Activated effector memory CD4-positive, alpha-beta T cell treated with anti-CD3 and anti-CD28 coated beads, Interleukin-2, amount 50 U/mL, for 16 hours (primary cell): Measurements from ENCODE around the gene SCCPDH.
A peak's percentile ranks its signal among the peaks of the same experiment; 100 is the strongest.

Experiments
- DNase-seq: peaks from one replicate; pipeline ENCODE4 v3.0.0-alpha.2; 2020

SCCPDH gene

DNA sequence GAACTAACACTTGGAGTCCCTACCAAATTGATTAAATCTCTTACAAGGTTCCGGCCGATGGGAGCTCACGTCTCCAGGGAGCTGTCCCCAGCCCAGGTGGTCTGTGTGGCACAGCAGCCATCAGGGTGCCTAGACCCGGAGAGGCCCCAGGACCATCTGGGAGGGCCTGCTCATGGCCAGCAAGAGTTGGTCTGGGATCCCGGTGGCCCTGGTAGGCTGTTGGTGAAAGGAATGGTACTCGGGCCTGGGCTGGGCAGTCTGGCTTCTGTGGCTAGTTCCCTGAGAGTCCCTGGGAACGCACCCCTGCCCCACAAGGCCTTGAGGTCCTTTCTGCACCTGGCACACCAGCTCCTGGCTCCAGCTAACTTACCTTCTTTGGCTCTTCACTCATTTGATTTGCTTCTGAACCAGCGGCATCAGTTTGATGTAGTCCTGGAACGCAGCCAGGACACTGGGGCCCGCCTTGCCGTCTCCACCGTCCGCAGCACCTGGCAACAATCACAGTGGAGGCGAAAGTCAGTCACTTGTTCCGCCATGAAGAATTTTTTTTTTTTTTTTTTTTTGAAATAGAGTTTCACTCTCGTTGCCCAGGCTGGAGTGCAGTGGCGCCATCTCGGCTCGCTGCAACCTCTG, 62.5 kb downstream of the SCCPDH start:
- peak; percentile 47 for DNase-seq

DNA sequence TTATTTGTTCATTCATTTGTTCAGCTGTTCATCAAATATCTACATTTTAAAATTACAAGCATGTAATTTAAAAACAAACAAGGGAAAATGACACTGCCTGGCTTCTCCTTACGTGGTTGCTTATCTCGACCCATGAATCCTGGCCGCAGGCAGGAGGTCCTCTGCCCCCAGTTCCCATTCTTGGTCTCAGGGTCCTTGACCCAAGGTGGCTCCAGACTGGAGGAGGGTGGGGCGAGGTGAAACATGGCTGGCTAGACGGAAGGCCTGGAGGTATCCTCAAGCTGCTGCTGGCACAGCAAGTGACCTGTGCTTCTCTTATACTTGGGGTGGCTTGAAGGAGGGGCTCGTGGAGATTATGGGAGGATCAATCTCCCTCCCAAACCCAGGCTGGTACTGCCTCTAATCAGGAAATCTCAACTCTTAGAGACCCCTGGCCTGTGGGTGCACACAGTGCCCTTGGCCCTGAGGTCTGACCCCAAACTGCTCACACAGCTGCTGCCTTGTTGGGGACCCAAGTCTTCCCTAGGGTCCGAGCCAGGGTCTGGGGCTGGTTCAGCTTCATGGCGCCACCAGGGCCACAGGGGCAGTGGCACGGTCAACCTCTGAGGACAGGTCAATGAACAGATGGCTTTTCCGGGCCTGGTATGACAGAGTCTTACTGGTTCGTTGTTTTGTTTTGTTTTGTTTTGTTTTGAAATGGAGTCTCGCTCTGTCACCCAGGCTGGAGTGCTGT, 63.7 kb downstream of the SCCPDH start:
- peak; percentile 47 for DNase-seq

DNA sequence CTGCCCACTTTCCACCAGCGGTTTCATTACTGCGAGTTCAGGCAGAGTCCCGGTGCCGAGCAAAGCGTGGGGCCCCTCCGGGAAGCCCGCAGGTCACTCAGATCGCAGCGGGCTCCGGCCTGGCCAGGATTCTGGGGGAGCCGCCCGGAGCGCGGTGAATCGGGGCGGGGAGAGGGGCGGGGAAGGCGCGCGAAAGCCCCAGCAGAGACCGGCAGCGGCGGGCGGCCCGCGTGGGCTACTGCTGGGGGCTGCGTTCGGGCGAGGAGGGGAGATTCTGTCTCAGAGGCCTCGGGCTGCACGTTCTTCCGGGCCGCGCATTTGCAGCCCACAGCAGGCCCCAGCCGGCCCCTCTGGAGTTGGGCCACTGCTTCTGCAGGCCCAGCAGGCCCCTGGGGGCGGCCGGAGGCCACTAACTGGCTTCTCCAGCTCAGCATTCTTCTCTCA, 64.7 kb downstream of the SCCPDH start:
- peak; percentile 50 for DNase-seq

DNA sequence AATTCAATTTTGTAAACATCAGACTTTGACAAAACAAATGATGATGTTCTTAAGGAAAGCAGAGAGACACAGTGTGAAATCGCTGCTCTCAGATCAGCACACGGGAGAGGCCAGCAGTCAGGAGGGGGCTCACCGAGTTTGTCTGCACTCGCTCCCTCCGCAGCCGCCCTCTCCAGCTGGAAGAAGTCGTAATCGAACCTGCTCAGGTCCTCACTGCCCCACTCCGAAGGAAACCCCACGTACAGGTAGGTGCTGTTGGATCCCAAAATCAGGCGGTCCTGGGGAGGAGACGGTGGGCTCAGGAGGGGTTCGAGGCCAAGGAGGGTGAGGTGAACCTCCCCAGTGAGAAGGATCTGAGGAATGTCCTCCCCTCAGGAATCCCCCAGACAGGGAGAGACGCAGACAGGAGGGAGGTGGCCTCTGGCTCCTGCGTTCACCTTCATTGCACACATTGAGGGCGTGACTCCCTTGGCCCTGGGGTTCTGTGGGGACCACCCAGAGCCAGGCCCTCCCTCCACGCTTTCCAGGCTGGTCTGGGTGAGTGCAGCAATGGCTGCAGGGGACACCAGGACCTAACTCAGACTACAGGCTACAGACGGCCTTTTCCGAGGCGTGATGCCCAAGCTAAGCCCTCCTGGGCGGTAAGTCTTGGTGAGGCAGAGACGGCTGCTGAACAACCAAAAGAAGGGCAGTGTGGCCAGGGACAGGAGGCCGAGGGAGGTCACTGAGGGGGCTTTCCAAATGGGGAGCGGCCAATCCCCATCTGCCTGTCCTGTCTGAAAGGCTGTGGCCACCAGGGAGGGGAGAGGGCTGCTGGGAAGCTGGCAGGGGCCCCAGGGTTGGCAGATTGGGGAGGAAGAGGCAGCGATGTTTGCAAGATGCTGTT, 65.5 kb downstream of the SCCPDH start:
- peak; percentile 34 for DNase-seq

DNA sequence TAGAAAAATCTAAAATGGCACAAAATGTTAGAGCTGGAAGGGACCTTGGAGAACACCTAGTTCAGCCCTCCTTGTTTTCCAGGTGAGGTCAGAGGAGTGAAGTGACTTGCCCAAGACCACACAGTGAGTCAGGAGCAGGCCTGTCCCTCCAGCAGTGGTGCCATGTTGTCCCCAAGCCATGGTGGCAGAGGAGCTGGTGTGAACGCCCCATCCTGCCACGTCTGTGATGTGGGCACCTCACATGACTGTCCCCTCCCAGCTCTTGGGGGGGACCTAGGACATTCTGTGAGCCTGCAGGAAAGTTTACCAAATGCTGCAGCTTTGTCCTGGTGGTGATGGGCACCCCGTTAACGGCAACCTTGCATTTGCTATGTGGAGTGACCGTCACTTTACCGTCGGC, 66.2 kb downstream of the SCCPDH start:
- peak; percentile 59 for DNase-seq

DNA sequence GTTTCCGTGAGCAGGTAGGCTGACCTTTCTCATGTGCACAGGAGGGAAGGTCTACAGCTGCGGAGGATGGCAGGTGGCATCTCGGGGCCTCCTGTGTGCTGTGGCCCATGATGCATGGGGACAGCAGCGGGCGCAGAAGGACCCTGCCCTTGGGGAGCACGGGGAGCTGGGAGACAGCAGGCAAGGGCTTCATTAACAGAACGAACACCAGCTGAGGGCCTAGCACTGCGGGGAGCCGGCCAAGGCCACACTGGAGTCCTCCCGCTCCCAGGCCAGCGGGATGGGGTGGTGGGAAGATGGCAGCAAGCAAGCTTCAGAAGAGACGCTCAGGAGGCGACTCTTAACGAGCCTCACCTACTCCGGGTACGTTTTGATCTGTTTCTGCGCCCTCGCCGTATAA, 66.6 kb downstream of the SCCPDH start:
- DNase-seq: peak; percentile 44

DNA sequence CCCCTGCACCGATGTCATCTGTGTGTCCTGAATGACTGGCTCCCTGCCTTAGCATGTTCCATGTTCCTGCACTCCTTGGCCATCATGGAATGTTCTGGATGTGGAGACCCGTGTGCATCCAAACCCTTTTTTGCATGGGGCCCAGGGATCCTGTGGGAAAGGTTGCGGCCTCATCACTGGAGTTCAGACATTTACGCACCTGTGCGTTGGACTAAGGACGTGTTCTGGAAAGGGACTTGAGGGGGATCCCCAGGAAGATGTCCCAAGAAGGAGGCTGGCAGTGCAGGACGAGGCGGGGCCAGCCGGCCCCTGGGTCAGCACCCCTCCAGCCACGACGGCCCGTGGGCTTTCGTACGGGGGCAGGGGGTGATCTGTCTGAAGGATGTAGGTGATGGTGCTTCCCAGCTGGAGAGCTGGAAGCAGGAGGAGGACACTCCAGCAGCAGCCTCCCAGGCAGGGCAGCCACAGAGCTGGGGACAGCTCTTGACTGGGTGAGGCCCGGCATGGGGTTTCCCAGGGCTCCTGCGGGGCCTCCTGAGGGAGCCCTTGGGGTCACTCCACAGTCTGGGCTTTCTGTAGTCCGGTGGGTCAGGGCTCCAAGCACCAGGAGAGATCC, 67.2 kb downstream of the SCCPDH start:
- peak; percentile 52 for DNase-seq

DNA sequence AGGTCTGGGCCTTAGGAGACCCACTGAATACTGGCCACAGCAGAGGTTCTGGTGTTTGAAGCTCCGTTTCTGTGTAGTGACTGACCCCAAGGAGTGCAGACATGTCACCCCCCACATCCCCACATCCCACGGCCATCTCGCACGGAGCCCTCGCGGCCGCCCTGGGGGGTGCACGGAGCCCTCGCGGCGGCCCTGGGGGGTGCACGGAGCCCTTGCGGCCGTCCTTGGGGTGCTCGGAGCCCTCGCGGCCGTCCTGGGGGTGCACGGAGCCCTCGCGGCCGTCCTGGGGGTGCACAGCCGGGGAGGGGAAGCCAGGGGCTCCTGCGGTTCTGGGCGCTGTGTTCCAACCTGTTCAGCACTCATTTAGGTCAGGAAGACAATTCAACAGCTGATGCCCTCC, 68.4 kb downstream of the SCCPDH start:
- peak; percentile 38 for DNase-seq

DNA sequence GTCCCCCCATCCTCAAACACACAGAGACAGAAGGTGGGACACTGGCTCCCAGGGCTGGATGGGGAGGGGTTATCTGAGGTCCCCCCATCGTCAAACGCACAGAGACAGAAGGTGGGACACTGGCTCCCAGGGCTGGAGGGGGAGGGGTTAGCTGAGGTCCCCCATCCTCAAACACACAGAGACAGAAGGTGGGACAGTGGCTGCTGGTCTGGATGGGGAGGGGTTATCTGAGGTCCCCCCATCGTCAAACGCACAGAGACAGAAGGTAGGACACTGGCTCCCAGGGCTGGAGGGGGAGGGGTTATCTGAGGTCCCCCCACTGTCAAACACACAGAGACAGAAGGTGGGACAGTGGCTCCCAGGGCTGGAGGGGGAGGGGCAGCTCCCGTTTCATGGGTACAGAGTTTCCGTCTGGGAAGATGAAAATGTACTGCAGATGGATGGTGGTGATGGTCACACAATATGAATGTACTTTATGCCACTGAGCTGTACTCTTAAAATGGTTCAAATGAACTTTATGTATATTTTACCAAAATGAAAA, 69.2 kb downstream of the SCCPDH start:
- DNase-seq: peak; percentile 46

DNA sequence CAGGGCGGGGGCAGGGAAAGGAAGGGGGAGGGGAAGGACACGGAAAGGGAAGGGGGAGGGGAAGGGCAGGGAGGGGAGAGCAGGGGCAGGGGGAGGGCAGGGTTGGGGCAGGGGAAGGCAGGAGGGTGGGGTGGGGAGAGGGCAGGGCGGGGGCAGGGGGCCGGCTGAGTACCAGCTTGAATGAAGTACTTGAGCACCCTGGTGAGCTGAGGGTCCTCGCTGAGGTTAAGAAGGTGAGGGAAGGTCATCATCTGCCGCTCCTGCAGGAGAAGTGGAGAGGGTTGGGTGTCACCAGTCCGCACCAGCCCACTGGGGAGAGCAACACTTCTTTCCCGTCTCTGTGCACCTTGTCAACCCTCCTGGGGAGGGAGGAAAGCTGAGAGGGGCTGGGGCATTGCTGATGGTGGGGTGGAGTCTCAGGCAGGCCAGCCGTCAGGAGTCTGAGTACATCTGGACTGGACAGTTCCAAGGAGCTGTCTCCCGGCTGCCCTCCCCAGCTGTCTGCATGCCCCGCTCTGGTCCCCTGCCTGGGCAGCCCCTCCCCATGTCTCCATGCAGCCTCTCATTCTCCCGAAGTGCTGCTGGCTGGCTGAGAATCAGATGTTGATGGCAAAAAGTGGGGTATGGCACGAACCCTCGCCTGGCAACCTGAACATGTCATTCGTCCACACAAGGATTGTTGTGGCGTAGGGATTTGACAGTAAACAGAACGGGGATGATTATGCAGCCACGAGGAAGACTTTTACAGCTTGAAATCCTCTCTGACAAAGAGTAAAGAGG, 70.0 kb downstream of the SCCPDH start:
- peak; percentile 57 for DNase-seq

DNA sequence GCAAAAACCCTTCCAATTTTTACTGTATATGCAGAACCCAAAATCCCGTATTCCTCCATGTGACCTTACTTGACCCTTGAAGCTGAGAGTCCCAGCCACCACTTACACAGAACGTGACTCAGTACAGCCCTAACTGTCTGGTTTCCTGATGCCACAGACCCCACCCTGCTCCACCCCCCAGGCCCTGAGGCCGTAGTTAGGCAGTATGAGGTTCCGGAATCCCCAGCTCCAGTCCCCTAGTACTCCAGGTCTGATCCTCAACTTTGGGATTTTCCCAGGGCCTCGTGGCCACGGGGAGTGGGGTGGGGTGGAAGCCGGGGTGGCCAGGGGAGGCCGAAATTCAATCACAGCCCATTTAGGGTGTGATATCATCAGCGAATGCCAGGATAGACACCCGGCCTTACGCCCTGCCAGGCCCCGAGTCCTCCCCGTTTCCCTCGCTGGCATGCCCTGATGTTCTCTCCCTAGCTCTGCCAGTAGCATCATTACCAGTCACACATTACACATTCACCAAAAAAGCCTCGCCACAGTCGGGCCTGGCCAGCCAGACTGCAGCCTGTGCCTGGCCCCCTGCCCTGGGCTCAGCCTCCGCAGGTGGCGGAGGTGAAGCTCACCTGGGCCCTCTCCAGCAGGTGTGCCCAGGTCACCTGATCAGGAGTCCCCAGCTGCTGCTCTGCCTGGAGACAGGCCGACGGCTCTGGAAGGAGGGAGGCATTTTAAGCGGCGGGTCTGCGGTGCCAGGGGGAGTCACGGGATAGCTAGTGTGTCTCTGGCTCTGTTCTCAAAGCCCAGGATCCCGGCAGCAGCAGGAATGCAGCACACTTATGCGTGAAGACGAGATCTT, 70.8 kb downstream of the SCCPDH start:
- DNase-seq: peak; percentile 61

DNA sequence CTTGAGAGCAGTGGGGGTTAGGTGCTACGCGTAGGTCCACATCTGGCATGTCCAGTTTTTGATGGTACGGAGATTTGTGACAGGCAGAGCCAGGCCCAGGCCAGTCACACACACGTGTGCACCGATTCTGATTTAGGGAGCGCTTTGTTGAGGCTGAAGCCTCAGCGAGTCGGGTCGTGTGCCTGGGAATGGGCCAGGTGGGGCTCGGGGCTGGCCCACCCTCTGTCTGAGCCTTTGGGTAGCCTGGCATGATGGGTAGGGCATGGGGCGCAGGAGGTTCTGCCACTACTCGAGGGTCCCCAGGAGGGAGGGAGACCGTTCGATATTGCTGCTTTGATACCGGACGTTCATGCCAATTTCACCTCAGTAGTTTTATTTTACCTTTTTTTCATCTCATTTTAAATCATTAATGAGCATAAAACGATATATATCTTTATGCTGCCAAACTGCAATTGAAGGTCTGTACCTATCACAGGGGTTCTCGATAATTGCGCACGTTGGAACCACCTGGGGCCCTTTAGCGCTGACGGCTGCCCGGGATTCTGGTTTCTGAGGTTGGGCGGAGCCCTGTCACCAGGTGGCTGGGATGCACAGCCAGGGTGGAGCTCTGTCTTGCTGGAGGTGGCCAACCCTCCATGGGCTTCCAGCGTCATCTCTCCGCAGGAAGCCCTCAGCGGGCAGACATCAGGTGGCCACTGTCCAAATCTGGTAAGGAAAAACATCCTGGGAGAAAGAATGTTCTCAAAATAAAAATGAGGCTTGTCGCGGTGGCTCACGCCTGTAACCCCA, 71.9 kb downstream of the SCCPDH start:
- DNase-seq: peak; percentile 33

DNA sequence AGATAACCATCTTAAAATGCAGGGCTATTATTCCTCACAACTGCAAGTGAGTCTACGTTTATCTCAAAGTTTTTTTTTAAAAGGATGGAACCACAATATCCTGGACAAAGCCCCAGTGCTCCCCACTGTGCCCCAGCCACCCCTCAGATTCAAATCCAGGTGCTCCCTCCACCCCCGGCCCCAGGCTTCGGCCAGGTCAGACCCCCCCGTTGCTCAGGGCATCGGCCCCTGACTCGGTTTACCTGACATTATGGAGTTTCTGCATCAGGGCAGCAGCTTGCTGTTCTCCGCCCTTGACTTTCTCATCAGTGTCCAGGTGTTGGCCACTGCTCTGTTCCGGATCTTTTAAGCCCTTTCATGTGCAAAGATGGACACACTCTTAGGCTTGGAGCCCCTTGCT, 72.9 kb downstream of the SCCPDH start:
- no peak for DNase-seq

DNA sequence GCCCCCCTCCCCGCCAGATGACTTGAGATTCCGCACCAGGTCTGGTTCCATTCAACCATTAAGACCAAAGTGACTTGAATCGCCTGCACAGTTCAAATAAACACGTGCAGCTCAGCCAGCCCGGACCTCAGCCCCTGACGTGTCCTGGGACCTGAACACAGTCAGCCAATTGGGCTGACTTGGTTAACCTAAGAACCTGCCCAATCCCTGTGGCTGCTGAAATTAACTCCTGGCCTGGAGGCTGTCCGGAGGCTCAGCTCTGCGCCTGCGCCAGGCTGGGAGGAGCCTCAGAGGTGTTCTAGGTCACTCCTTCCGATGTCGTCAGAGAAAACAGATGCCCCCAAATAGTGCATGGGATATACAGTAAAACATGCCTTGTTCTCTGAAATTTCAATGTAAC, 73.4 kb downstream of the SCCPDH start:
- DNase-seq: peak; percentile 31

DNA sequence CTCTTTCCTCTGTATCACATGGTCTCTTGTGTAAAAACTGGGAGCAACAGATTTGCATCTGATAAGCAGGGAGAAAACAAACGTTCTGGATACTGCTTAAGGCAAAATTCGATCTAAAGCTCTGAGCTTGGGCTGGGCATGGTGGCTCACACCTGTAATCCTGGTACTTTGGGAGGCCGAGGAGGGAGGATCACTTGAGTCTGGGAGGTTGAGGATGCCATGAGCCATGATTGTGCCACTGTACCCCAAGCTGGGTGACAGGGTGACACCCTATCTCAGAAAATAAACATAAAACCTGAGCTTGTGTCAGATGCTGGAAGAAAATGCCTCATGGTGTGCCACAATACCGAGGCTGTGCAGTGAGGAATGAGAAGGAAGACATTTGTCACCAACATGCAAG, 73.9 kb downstream of the SCCPDH start:
- peak; percentile 16 for DNase-seq

DNA sequence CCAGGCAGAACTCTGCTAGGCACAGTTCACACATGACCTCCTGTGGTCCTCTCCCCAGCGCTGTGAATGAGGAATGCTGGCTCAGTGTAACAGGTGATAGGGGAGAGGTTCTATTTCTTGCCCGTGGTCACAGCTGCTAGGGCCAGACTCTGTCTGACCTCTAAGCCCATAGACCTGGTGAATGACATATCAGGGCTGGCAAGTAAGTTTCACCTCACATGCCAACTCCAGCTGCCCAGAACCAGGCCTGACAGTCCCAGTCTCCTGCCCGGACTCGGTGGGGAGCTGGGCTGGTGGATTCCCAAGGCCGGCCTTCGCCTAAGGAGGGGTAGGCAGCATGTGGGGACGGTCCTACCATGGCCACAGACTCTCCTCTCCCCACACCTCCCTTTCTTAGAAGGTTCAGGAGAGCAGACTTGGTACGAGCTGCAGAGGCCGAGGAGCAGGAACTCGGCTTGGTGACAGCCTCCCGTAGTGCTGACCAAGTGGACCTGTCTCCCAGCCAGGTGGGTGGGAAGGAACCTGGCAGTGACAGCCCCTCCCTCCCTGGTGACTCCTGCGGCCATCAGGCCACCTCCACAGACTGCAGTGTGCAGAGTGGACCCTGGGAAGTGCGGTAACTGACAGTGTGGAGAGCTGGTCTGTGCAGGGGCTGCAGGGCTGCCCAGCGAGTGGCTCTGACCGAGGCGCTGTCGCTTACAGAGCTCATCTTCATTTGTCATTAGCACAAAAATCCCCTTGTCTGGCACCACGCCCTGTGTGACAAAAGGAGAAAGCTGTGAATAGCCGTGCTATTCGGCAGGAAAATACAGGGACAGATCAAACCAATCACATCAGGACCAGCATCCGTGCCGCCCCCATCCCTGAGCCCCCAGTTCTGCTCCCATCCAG, 74.6 kb downstream of the SCCPDH start:
- peak; percentile 16 for DNase-seq

DNA sequence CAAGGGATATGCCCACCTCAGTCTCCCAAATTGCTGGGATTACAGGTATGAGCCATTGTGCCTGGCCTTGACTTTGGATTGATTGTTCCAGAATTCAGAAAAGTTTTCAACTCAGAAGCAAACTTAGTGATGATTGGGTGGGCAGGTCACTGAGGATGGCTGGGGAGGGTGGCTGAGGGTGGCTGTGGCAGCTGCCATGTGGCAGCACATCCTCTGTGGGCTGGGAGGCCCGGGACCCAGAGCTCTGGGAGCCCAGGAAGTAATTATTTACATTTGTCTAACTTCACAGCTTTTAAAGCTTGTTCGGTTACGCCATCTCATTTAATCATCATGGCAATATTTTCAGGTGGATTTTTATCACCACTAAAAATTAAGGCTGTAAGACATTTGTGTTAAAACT, 76.1 kb downstream of the SCCPDH start:
- no peak for DNase-seq

DNA sequence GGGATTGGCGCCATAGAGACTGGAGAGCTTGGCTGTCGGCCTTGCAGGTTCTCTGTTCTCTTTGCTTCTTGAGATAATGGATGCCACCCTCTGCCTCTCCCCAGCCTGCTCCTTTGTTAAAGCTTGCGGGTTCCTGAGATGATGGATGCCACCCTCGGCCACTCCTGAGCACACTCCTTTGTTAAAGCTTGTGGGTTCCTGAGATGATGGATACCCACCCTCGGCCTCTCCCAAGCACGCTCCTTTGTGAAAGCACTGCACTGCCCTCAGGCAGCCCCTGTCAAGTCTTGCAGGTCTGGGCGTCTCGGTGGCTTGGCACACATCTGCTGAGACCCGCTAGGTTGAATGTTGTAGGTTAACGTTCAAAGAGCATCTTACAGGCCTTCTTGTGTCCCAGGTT, 76.5 kb downstream of the SCCPDH start:
- no peak for DNase-seq
